ENCODE data around the gene CCDC167. TPM values are rescaled to one million over a fixed set of nuclear protein-coding genes. Genes with fewer than 3 reads are reported as not detected.

The CCDC167 gene
- total and polyA plus RNA-seq, 2 of the 8 experiments (the other 6 are each of a cell fraction or from before 2014, with no cell fraction given): 11.0 to 26.5 TPM

- TF ChIP-seq RNF2 (IDR thresholded peaks at IDR 0.05; ENCODE audit: borderline replicate concordance, low read depth, low read length, missing control alignments, poor library complexity, severe bottlenecking) (no peak), SIN3A (conservative IDR thresholded peaks at IDR 0.05 in 1 of 2, IDR thresholded peaks at IDR 0.05 in 1 of 2; ENCODE audit: low read depth in 1 of 2, low read length in 2 of 2) (no peak), CTBP2 (IDR thresholded peaks at IDR 0.05; ENCODE audit: borderline replicate concordance, insufficient read depth, insufficient read length, low read length) (no peak)
Measured at GRCh38 chr6:37516920-37517405, 17.3 kb upstream of the CCDC167 start (continued).
